ENCODE data around the gene LAGE3.

Gene LAGE3

DNA sequence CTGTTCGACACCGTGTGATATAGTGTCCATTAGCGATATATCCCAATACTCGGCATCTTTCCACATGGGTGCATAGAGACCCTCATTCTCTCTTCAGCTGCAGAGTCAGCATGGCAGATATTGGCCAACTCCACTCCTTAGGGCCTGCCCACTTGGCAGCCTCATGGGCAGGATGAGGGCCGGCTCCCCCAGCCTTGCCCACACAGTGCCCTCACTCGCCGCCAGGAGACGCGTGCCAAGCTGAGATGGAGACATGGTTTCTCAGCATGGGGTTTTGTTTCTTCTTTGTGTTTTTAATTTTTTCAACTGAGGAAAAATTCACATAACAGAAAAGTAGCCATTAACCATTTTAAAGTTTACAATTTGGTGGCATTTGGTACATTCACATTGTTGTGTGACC lies 26.3 kb downstream of the LAGE3 start:
- DNase-seq = no peak

DNA sequence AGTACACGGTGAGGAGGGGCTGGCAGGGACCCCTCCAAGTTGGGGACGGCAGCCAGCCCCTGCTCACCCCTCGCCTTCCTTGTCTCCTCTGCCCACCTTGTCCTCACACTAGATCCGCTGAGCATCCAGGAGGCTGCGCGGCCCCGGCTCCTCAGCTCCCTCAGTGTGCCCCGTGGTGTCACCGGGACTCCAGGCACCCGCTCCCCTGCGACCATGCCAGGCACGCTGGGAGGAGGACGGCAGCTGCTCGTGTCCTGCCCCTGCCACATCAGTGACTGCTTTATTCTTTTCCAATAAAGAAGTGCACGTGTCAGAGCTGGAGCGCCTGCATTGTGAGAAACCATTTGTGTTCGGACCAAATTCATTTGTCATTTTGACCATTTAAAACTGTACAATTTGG lies 28.8 kb downstream of the LAGE3 start:
- DNase-seq = no peak

DNA sequence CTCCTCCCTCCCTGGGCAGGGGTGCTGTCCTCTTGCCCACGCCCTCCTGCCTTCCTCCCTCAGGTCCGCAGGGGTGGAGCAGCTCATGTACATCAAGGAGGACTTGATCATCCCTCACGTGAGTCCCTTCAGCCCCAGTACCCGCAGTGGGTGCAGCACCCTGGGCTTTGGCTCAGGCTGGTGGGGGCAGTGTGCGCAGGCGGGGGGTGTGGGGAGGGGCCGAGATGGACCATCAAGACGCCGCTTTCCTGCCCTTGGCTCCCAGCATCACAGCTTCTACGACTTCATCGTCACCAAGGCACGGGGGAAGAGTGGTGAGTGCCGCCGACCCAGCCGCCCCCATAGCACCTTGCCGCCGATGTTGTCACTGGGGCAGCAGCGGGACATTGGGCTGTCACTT lies 29.5 kb downstream of the LAGE3 start:
- no peak for DNase-seq

DNA sequence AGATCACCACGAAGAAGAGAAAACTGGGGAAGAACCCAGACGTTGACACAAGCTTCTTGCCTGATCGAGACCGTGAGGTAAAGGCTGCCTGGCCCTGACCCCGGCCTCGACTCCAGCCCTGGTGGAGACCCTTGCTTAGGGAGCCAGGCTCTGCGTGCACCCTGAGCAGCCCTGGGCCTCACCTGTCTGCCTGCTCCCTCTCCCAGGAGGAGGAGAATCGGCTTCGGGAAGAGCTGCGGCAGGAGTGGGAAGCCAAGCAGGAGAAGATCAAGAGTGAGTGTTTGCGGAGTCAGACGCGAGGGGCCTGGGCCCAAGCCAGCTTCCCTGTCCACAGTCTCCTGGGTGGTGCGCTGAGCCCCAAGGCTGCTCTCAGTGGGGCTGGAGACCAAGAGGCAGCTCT lies 30.6 kb downstream of the LAGE3 start:
- DNase-seq = no peak

DNA sequence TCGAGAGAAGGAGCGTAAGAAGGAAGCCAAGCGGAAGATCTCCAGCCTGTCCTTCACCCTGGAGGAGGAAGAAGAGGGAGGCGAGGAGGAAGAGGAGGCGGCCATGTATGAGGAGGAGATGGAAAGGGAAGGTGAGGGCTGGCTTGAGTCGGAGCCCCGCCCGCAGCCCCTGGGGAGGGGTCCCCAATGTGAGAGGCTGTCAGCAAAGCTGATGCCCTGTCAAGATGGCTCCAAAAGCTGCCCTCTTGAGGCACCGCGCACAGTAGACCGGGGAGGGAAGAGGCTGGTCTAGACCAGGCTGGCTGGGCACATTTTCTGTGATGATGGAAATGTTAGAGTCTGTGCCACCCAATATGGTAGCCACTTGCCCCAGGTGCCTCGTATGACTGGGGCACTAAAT lies 32.7 kb downstream of the LAGE3 start:
- DNase-seq = no peak

DNA sequence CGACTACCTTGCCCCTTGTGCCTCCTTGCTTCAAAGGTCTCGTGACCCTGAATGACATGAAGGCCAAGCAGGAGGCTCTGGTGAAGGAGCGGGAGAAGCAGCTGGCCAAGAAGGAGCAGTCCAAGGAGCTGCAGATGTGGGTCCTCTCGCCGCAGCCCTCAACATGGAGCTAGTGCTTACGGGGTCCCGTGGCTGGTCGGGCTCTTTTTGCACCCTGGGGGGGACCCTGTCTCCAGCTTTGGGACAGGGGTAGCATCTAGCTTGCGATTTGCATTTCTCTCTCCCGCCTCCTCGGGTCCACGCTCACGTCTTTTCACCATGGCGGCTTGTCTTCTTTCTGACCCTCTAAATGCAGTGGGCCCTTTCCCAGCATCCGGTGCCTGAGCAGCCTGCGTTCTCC lies 33.3 kb downstream of the LAGE3 start:
- no peak for DNase-seq

DNA sequence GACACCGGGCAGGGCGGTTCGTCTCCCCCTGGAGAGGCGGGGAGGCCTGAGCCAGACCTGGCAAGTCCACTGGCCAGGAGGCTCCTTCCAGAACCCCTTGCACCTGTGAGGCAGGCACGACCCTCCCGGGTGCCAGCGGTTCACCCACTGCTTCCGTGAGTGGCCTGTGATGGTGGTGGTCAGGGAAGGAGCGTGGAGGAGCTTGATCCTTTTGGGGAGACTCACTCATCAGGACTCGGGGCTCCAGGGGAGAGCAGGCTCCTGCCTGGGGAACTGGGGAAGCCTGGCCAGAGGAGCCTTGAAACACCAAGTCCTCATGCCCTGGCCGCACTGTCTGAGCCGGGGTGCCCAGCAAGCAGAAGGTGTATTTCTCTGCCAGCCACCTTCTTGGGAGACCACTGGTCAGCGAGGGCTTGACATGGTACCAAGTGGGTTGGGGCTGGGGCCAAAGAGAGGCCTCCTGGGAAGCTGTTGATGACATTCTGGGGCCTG lies 34.3 kb downstream of the LAGE3 start:
- DNase-seq = no peak

DNA sequence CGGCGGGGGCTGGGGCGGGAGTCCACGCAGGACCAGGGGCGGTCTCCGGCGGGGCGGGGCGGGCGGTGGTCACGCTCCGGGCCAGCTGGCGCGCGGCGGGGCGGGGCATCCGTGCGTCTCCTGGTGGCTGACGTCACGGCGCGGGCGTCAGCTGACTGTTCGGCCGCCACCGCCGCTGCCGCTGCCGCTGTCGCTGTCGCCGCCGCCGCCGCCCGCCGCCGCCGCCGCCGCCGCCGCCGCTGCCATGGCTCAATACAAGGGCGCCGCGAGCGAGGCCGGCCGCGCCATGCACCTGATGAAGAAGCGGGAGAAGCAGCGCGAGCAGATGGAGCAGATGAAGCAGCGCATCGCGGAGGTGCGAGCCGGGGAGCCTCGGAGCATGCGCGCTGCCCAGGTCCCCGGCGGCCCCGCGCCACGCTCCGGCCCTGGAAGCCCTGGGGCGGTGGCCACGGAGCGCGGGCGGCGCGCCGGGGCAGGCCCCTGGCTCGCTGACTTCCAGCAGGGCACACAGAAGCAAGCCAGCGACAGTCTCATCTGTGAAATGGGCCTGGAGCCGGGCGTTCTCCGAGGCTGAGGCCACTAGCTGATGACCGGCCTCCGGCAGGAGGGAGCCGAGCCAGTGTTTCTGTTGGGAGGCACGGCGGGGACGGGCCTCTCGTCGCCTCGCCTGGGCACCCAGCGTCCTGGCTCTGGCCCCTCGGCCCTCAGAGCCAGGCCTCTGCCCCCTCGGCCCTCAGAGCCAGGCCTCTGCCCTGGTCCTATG lies 34.9 kb downstream of the LAGE3 start, which contains the start of gene FAM50A:
Gene FAM50A, plus strand, starts transcription at position 150 of the 763 bp plus-strand sequence. Its CDS starts 95 bp downstream, at position 245.
- DNase-seq = peak; percentile 83

DNA sequence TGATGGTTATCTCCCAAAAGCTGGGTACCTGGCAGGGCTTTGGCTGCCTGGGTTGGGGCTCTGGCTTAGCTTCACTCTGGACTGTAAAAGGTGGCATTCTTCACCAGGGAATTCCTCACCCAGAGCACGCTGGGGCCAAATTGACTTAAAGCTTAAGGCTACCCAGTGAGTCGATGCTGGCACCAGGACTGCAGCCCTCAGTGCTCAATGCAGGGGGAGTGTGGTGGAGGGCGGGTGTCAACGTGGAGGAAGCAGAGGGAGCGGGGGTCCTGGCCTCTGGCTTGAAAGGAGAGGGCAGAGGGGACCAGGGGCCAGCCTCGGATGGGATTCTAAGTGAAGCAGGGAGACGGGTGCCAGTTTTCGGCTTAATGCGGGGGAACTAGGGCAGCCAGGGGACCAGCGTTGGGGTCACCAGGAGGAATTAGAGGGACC lies 35.6 kb downstream of the LAGE3 start:
- DNase-seq = no peak

DNA sequence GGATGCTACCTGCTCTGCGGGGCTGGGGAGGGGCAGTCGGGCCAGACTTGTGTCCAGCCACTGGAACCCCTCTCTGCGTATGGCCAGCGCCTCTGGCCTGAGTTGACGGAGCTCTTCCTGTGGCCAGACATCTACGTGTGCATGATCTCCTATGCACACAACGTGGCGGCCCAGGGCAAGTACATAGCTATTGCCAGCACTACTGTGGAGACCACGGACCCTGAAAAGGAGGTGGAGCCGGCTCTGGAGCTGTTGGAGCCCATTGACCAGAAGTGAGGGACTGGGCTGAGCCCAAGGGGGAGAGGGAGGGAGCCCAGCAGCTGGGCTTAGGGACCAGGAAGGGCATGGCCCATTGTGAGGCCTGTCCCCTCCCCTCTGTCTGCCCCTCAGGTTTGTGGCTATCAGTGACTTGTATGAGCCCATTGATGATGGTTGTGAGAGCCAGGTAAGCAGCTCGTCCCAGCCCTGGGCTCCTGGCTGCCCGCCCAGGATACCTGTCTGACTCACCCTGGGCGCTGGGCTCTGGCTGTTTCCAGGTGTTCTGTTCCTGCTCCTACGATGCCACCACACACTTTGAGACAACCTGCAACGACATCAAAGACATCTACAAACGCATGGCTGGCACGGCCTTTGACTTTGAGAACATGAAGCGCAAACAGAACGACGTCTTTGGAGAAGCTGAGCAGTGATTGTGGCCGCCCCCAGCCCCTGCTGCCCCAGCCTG lies 36.9 kb downstream of the LAGE3 start:
- DNase-seq = no peak

DNA sequence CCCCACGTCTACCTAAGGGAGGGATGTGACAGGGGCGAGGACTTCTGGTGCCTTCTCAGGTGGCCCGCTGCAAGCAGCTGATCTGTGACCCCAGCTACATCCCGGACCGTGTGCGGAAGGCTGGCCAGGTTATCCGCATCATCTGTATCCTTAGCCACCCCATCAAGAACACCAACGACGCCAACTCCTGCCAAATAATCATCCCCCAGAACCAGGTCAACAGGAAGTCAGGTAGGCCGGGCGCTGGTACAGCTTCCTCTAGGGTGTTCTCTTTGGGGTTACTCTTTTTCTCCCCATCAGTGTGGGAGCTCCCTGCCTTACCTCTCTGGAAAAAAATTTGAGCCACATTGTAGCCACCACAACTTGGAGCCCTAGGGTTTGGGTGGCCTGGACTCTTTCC lies 37.5 kb downstream of the LAGE3 start:
- DNase-seq = no peak

DNA sequence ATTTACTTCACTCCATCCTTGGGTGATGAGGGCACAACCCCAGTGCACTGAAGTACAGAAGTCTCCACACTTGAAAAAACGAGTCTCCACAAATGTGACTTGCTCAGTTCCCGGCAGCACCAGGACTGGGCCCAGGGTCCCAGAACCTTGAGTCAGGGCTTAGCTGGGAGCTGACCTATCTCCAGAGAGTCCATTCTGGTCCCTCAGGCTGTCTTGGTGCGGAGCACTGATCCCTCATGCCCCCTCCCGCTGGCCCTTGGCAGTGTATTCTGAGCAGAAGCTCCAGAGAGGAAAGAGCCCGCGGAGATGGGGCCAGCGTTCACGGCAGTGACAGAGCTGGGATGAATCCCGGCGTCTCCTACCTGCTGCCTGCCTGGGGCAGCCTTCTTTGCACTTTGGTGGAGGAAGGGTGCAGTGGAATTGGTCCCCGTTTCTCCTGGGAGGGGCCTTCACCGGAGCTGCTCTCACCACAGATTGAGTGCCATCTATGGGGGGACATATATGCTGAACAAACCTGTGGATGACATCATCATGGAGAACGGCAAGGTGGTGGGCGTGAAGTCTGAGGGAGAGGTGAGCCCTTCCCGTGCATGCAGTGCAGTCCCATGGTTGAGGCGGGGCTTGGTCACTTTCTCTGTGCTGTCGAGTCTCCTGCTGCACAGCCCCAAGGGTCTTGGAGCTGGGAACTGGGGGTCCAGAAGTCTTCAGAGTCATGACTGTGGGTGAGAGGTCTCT lies 38.3 kb downstream of the LAGE3 start:
- no peak for DNase-seq

DNA sequence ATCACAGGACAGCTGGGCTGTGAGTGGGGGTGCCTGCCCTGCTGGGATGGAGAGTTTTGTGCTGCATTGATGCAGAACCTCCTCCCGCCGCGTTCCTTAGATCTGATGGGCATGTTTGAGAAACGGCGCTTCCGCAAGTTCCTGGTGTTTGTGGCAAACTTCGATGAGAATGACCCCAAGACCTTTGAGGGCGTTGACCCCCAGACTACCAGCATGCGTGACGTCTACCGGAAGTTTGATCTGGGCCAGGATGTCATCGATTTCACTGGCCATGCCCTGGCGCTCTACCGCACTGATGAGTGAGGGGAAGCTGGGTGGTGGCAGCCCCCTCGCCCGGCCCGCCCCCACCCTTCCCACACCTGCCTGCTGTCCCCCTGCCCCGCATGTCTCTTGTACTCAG lies 39.2 kb downstream of the LAGE3 start:
- DNase-seq = no peak

DNA sequence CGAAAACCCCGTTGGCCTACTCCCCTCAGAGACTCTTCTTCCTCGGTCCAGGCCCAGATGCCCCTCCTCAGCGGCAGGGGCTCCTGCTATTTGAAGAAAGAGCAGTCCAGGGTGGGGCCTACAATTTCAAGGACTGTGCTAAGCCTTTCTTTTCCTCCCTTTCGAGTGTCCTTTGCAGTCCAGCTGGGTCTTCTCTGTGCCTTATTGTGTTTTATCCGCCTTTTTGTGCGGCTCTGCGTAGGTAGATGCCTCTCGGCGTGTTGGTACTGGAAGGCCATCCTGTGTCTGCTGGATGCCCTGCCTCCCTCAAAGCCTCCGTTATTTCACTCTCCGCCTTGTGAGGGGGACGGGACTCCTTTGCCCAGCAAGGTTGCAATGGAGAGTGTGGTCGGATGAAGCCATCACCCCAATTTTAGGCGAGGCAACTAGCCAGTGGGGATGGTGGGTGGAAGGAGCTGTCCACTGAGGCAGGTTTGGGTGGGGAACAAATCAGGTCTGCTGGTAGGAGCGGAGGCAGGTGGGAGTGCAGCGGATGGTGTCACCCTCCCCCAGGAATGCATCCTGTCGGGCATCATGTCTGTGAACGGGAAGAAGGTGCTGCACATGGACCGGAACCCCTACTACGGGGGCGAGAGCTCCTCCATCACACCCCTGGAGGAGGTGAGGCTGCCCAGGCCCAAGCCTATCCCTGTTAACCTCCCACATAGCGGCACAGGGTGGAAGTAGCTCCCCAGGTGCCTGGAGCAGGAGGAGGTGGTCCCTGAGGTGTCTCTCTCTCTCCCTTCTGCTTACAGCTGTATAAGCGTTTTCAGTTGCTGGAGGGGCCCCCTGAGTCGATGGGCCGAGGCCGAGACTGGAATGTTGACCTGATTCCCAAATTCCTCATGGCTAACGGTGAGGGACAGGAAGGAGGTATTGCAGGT lies 40.8 kb downstream of the LAGE3 start:
- no peak for DNase-seq

DNA sequence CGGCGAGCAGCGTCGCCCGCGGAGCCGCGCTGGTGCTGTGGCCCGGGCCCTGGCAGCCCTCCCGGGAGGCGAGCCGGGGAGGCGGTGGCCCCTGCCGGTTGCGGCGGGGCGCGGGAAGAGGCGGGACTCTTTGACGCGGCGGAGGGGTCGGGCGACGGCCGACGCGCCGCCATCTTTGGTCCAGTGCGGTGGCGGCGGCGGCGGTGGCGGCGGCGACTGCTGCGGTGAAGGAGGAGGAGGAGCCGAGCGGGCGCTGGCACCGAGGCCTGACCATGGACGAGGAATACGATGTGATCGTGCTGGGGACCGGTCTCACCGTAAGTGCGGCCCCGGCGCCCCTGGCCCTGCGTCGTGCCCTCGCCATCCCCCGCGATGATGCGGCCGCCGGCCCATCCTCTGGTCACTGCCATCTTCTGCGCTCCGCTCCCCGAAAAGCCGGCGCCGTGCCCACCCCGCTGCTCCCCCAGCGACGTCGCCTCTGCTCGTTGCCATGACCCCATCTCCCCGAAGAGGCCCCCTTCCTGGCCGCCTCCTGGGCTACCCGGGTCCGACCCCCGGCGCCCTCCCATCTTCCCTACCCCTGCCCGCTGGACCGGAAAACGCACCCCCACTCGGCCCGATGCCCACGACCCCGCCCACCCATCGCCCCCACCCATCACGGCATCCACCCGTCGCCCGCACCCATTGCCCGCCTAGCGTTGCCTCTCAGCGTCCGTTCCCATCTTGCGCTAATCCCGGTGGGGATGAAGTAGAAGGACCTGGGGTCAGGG lies 41.9 kb downstream of the LAGE3 start, which contains the start of gene GDI1:
Gene GDI1, plus strand, starts transcription at position 172 of the 770 bp plus-strand sequence. Its CDS starts 101 bp downstream, at position 273.
- peak; percentile 82 for DNase-seq

DNA sequence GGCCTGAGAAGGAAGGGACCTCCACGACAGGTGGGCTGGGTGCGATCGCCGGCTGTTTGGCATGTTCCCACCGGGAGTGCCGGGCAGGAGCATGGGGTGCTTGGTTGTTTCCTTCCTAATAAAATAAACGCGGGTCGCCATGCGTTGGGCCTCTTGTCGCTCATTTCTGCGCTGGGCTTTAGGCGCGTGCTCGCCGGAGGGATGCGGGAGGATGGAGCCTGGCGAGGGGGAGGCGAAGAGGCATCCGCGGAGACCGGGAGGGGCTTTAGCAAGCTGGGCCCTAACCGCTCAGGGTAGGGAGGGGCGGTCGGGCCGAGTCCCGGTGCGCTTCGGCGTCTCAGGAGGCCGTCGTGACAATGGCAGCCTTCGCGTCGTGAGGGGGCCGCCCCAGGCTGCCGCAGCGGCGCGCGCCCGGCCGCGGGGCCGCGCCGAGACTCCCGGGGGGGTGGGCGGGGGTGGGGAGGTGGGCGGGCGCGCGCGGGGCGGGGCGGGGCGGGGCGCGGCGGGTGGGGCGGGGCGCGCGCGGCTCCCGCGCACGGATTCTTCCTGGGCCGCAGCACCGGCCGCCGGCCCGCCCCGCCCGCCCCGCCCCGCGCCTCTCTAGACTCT lies 42.6 kb downstream of the LAGE3 start:
- peak; percentile 69 for DNase-seq

DNA sequence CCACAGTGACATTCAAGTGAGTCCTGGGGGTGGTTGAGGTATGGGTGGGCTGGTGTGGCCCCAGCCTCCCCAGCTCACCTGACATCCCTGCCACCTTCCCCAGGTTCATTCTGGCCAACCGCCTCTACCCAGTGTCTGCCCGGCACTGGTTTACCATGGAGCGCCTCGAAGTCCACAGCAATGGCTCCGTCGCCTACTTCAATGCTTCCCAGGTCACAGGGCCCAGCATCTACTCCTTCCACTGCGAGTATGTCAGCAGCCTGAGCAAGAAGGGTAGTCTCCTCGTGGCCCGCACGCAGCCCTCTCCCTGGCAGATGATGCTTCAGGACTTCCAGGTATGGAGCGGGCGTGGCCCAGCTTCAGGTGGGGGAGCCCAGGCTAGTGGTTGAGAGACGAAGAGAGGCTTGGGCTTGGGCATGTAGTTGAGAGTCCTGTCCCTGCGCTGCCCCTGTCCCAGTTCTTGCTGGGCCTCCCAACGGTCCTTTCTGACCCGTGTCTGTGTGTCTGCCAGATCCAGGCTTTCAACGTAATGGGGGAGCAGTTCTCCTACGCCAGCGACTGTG lies 43.8 kb downstream of the LAGE3 start:
- DNase-seq = no peak

DNA sequence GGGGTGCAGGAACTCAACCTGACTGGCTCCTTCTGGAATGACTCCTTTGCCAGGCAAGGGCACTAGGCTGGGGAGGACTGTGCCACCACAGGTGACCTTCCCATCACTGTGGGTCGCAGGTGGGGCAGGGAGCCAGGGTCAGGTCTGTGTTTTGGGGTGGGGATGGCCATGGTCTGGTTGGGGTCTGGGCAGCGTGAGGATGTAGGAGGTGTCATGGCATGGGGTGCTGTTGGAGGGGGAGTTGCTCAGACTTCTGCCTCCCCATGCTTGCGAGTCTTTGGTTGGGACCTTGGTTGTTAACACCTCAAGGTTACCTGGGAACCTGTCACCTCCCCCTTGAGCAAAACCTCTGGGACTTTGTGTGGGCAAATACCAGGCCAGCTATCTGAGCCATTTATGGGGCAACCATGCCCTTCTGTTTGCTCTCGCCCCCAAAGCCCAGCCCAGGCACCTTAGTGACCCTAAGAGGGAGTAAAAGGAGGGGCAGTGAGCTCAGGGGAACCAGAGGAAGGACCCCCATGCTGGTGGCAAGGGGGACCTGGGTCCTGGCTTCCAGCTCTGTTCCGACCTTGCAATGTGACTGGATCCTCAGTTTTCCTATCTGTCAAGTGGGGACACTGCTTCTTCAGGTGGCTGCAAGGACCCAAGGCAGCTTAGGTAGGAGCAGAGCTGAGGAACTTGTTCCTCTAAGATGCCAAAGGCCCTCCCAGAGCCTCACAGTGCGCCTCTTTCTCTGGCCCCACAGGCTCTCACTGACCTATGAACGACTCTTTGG lies 44.5 kb downstream of the LAGE3 start:
- no peak for DNase-seq

DNA sequence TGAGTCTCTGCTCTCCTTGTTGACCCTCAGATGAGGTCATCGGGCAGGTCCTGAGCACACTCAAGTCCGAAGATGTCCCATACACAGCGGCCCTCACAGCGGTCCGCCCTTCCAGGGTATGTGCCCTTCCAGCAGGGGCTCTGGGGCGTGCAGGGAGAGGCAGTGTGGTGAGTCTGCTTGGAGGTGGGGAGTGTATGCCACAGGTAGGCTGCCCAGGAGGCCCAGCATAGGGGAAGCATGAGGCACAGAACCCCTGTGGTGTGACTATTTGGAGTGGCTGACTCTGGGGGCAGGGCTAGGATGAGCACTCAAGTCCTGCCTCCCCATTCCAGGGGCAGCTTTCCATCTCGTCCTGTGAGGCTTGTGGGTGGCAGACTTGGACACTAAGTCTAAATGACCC lies 45.5 kb downstream of the LAGE3 start:
- no peak for DNase-seq

DNA sequence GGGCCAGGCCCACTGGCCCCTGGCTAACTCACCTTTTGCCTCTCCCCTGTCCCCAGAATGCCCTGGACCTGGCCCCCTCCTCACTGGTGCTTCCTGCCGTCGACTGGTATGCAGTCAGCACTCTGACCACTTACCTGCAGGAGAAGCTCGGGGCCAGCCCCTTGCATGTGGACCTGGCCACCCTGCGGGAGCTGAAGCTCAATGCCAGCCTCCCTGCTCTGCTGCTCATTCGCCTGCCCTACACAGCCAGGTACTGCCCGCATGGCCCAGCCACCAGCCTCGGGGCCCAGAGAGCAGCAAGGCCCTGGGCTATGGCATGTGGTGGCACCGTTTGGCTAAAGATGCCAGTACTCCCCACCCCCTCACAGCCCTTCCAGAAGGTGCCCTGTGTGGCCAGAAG lies 46.9 kb downstream of the LAGE3 start:
- no peak for DNase-seq

Data from activated CD8-positive, alpha-beta memory T cell treated with anti-CD3 and anti-CD28 coated beads, Interleukin-2, amount 50 U/mL, for 48 hours (primary cell).